Cardiac septum (tissue), 1 donor: ENCODE data around the gene ST6GALNAC1. TPM values are rescaled to one million over a fixed set of nuclear protein-coding genes. Genes with fewer than 3 reads are reported as not detected.
"Not testable (repeated sequence)": the region's sequence is repeated elsewhere in the genome, so short reads cannot be mapped to it uniquely, and the experiment has no call there.

Source experiments
- DNase-seq: peaks from one replicate; pipeline ENCODE4 v3.0.0-alpha.2; 2020; ENCODE audit warnings: low spot score
- intact Hi-C: fragments of 100-400 bp; cut with DNase I; formaldehyde crosslinking; loops from one replicate; pipeline ENCODE4 v1.14.0; 2022
- total RNA-seq: library from RNA; stranded (reverse); fragmentation: NEBNext Ultra II Directional; extraction: Animal tissue kit (Norgen Biotek cat#: 25700); gene quantifications from one replicate; pipeline ENCODE4 v1.2.1, GENCODE V29; 2021
- donor health status: DM: no; HTN: no; CAD: no.

Gene ST6GALNAC1
- total RNA-seq, 1 donor from 2014 or later, result 1.9 TPM

GRCh38 chr17:76654408-76654807 lies 10.9 kb upstream of the ST6GALNAC1 start:
- DNase-seq, result no peak
- intact Hi-C loops, result no loop called here

GRCh38 chr17:76650504-76650903 lies 6.9 kb upstream of the ST6GALNAC1 start:
- no peak for DNase-seq

GRCh38 chr17:76646712-76647111 lies 3.2 kb upstream of the ST6GALNAC1 start:
- no peak for DNase-seq
- intact Hi-C loops, result no loop called here

More at GRCh38 chr17:76650504-76650903, 6.9 kb upstream of the ST6GALNAC1 start:
- intact Hi-C loops, result no loop called here

GRCh38 chr17:76645481-76645880 lies 1.9 kb upstream of the ST6GALNAC1 start:
- no peak for DNase-seq
- intact Hi-C loops, result no loop called here

DNA sequence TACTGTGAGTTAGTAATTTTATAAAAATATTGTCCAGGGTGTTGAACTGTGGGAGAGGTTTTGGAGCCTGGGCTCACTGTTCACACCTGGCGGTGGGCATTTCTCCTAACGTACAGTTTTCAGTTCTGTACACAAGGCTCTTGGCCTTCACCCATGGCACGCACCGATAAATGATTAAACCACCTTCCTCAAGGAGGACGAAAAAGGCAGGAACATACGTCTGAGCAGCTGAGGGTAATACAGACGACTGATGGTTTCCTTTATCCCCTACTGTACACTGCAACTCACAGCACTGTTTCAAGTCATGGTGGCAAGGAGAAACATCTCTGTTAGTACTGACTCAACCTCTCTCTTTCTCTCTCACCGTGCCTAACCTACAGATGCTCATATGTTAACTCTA lies 1.4 kb upstream of the ST6GALNAC1 start:
- intact Hi-C loops, result no loop called here

DNA sequence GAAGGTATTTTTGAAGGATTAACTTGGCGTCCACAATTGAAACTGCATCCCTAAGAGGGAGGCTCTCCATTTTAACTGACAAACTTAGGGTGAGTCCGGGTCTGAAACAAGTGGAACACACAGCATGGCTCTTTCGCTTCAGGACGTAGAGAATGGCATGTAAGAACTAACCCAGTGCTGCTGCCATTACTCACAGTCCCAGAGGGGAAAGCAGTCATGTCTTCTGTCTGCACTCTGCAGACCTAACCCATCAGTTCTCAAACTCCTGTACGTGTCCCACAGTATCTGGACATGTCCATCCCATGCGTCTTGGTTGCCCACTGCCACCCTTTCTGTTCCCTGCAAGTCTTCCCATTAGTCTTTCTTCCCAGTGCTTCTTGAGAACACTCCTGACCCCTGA lies 563 bp downstream of the ST6GALNAC1 start:
- intact Hi-C loops, result no loop called here
- no peak for DNase-seq

More for the DNA sequence above, 1.4 kb upstream of the ST6GALNAC1 start:
- no peak for DNase-seq

DNA sequence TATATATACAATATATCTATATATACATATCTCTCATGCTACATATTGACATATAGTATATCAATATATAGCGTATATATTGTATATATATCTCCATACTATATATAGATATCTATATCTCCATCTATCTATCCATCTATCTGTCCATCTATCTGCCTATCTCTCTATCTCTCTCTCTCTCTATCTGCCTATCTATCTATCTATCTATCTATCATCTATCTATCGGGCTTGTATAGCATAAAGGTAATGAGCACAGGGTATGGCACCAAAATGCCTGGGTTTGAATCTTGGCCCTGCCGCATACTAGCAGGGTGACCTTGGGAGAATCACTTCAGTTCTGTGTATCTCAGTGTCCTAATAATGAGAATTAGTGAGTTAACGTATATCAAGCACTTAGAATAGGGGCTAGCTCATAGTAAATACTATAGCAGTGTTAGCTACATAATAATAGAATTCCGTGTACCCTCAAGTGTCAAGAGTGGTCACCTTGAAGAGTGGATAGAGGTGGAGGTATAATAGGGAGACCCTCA lies 1.5 kb downstream of the ST6GALNAC1 start:
- intact Hi-C loops, result no loop called here
- DNase-seq, result no peak

DNA sequence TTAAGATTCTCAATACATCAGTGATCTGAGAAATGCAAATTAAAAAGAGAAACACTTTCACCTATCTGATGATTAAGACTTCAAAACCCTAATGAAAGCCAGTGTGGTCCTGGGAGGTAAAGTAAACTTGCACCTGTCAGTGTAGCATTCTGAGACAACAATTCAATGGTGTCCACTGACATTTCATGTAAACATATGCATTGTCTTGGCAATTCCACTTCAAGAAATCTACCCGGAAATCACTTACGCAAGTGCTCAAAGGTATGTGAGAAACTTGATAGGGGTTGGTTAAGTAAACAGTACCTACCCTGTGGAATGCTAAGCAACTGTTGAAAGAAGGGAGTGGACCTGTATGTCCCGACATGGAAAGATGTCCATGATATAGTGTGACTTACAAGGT lies 2.1 kb downstream of the ST6GALNAC1 start:
- intact Hi-C loops, result no loop called here
- DNase-seq, result no peak

GRCh38 chr17:76640550-76641380 lies 2.8 kb downstream of the ST6GALNAC1 start:
- DNase-seq, result no peak
- intact Hi-C loops, result no loop called here

- DNase-seq, result no peak
- intact Hi-C loops, result no loop called here
These were observed 5.3 kb downstream of the ST6GALNAC1 start for GRCh38 chr17:76638263-76638662.

DNA sequence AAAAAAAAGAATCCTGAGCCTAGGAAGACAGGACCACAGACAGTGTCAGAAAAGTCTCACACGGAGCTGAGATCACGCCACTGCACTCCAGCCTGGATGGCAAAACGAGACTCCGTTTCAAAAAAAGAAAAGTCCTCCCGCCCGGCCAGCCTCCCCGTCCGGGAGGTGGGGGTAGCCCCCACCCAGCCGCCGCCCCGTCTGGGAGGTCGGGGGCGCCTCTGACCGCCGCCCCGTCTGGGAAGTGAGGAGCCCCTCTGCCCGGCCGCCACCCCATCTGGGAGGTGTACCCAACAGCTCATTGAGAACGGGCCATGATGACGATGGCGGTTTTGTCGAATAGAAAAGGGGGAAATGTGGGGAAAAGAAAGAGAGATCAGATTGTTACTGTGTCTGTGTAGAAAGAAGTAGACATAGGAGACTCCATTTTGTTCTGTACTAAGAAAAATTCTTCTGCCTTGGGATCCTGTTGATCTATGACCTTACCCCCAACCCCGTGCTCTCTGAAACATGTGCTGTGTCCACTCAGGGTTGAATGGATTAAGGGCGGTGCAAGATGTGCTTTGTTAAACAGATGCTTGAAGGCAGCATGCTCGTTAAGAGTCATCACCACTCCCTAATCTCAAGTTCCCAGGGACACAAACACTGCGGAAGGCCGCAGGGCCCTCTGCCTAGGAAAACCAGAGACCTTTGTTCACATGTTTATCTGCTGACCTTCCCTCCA lies 6.9 kb downstream of the ST6GALNAC1 start:
- DNase-seq, intact Hi-C loops: not testable (repeated sequence)

- DNase-seq, result no peak
- intact Hi-C loops, result no loop called here
These were observed 7.7 kb downstream of the ST6GALNAC1 start for GRCh38 chr17:76635659-76636360.

GRCh38 chr17:76635039-76635438 lies 8.5 kb downstream of the ST6GALNAC1 start:
- intact Hi-C loops, result no loop called here

GRCh38 chr17:76633628-76634328 lies 9.8 kb downstream of the ST6GALNAC1 start:
- intact Hi-C loops, result no loop called here
- no peak for DNase-seq

More at GRCh38 chr17:76635039-76635438, 8.5 kb downstream of the ST6GALNAC1 start:
- no peak for DNase-seq

DNA sequence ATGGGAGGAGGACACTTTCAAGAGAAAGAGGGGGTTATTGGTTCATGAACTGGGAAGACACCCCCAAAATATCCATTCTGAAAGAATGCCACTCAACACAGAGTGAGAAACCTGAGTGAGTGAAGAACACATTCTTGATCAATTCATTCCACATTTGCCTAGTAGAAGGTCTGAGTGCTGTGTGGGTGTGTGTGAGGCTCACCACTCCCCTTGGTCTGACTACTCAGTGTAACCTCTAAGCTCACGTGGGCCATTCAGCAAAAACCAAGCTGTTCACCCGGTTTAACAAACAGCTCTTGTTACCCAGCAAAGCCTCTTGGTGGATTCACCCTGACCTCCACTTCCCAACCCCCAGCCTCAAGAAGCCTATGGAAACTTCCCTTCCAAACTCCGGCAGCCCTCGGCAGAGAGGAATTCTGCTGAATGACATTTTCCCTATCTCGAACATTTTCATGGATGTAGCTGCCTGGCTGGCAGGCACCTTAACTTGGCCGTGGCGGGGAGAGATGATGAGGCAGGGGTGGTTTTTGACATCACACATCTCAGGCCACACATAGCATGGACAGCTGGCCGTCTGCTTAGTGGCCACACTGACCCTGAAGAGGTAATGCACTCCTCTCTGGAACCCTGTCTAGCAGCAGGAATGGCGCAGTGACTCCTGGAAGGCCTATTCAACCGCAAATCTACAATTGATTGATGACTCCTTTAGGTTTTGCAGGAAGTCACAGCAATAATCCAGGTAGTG lies 11.6 kb downstream of the ST6GALNAC1 start:
- intact Hi-C loops, result no loop called here
- no peak for DNase-seq

GRCh38 chr17:76630151-76630550 lies 13.4 kb downstream of the ST6GALNAC1 start:
- no peak for DNase-seq
- intact Hi-C loops, result no loop called here

GRCh38 chr17:76627510-76627909 lies 16.0 kb downstream of the ST6GALNAC1 start:
- DNase-seq, result no peak
- intact Hi-C loops, result loop anchor here (5.0 to 10.0 kb wide), 2 partner anchors 47 to 70 kb away; no protein-coding TSS in a partner anchor

DNA sequence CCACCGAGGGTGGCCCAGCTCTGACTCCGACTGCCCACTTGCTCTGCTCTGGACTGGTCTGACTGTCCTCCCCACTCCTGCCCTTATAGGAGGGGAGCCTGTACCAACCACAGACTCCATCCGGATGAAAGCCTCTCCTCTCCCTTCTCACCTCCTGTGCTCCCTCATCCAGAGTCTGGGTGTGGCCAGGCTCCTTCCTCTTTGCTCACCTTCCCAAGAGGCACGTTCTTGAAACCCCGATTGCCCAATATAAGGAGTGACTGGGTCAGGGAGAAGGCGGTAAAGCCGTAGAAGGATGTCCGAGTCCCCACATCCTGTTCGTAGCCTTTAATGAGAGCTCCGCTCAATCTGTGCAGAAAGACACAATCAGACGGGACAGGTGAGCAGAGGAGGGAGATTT lies 17.1 kb downstream of the ST6GALNAC1 start:
- intact Hi-C loops, result loop anchor here (5.0 to 10.0 kb wide), 2 partner anchors 48 to 69 kb away; no protein-coding TSS in a partner anchor

More for the DNA sequence above, 17.1 kb downstream of the ST6GALNAC1 start:
- no peak for DNase-seq
